AG04449 (cell line): ENCODE measurements around the gene GFRA1.

Experiments used
- CTCF ChIA-PET: fragments of 350-600 bp; formaldehyde crosslinking; extraction: SDS; loops from one replicate; lab custom pipeline; 2021; ENCODE audit warnings: antibody characterized with exemption; lab: Yijun Ruan, JAX
- POLR2A ChIA-PET: fragments of 400-600, 350-600 bp; formaldehyde crosslinking; extraction: SDS; loops from one replicate; lab custom pipeline; 2020; ENCODE audit warnings: antibody characterized with exemption, inconsistent platforms; lab: Yijun Ruan, JAX
- DNase-seq: peaks from one replicate; pipeline ENCODE4 v3.0.0-alpha.2; 2010; ENCODE audit warnings: low read depth, low spot score
- H3K4me3 ChIP-seq: 2 replicates; pipeline ENCODE4 v1.5.1; 2011; ENCODE audit warnings: low read depth, mild to moderate bottlenecking, control low read depth, low read length
- CTCF ChIP-seq: IDR thresholded peaks from one replicate; pipeline ENCODE4 v1.5.1; 2011; ENCODE audit warnings: mild to moderate bottlenecking, moderate library complexity, low read length, control low read depth, inconsistent platforms; ENCODE audit not compliant: insufficient read depth; ENCODE audit errors: missing control alignments

The GFRA1 gene

GRCh38 chr10:116073510-116073909 is 199.5 kb downstream of the GFRA1 start:
- H3K4me3 ChIP-seq = no peak overlapping the region
- no peak for DNase-seq
- POLR2A ChIA-PET = no interaction called here
- CTCF ChIA-PET = no interaction called here
- no peak for TF ChIP-seq CTCF

GRCh38 chr10:116073001-116073400 is 200.0 kb downstream of the GFRA1 start:
- no peak for DNase-seq
- no peak for TF ChIP-seq CTCF
- H3K4me3 ChIP-seq = no peak overlapping the region
- POLR2A ChIA-PET = no interaction called here
- CTCF ChIA-PET = no interaction called here

GRCh38 chr10:116071453-116072148 is 201.4 kb downstream of the GFRA1 start:
- no peak for DNase-seq
- no peak for TF ChIP-seq CTCF

GRCh38 chr10:116070743-116071320 is 202.2 kb downstream of the GFRA1 start:
- no peak for DNase-seq
- H3K4me3 ChIP-seq = no peak overlapping the region
- CTCF ChIA-PET = no interaction called here
- POLR2A ChIA-PET = no interaction called here
- TF ChIP-seq CTCF = no peak

More at GRCh38 chr10:116071453-116072148, 201.4 kb downstream of the GFRA1 start:
- ChIA-PET CTCF (no interaction called here), POLR2A (no interaction called here)
- no peak overlapping the region for H3K4me3 ChIP-seq

GRCh38 chr10:116069856-116070255 is 203.2 kb downstream of the GFRA1 start:
- CTCF ChIA-PET = no interaction called here

More at GRCh38 chr10:116069856-116070255, 203.2 kb downstream of the GFRA1 start:
- no peak overlapping the region for H3K4me3 ChIP-seq
- POLR2A ChIA-PET = no interaction called here
- no peak for TF ChIP-seq CTCF
- no peak for DNase-seq
